Stimulated activated naive CD8-positive, alpha-beta T cell treated with anti-CD3 and anti-CD28 coated beads, Interleukin-15, Interleukin-2, amounts not matched to agents 100 ng/mL and 50 ng/mL, for 24 hours (primary cell): ENCODE data around the gene DNAH6.
"Not testable (repeated sequence)": the region's sequence is repeated elsewhere in the genome, so short reads cannot be mapped to it uniquely, and the experiment has no call there.

Experiments used
- H3K27ac Mint-ChIP-seq: one replicate; pipeline ENCODE4 v1.8.0; 2021; ENCODE audit warnings: mild to moderate bottlenecking, mixed read lengths
- H3K27me3 Mint-ChIP-seq: one replicate; pipeline ENCODE4 v1.8.0; 2021; ENCODE audit warnings: mixed read lengths
- H3K36me3 Mint-ChIP-seq: one replicate; pipeline ENCODE4 v1.8.0; 2021; ENCODE audit warnings: low read depth, mixed read lengths
- H3K4me1 Mint-ChIP-seq: one replicate; pipeline ENCODE4 v1.8.0; 2021; ENCODE audit warnings: low read depth, mixed read lengths
- H3K4me3 Mint-ChIP-seq: one replicate; pipeline ENCODE4 v1.8.0; 2021; ENCODE audit warnings: mild to moderate bottlenecking, mixed read lengths
- H3K9me3 Mint-ChIP-seq: one replicate; pipeline ENCODE4 v1.8.0; 2021; ENCODE audit warnings: mixed read lengths

DNAH6 gene

GRCh38 chr2:84757648-84758047 is 241.3 kb downstream of the DNAH6 start:
- no peak overlapping the region for H3K27ac Mint-ChIP-seq
- H3K27me3 Mint-ChIP-seq, result no peaks in the 10 kb centered on the region
- no peak overlapping the region for H3K4me3 Mint-ChIP-seq
- H3K4me1 Mint-ChIP-seq, result peaks cover 8% of the 10 kb centered on the region
- H3K36me3 Mint-ChIP-seq, result no peaks in the 10 kb centered on the region
- H3K9me3 Mint-ChIP-seq, result no peaks in the 10 kb centered on the region

- Mint-ChIP-seq H3K36me3 (peaks cover 8% of the 10 kb centered on the region), H3K27me3 (no peaks in the 10 kb centered on the region), H3K4me3 (no peak overlapping the region), H3K4me1 (peaks cover 4% of the 10 kb centered on the region), H3K9me3 (peaks cover 12% of the 10 kb centered on the region), H3K27ac (no peak overlapping the region)
Measured at GRCh38 chr2:84766791-84767190, 250.5 kb downstream of the DNAH6 start.

GRCh38 chr2:84768840-84769239 is 252.5 kb downstream of the DNAH6 start:
- Mint-ChIP-seq H3K9me3 (peaks cover 23% of the 10 kb centered on the region), H3K4me1 (no peaks in the 10 kb centered on the region), H3K27ac (no peak overlapping the region), H3K27me3 (no peaks in the 10 kb centered on the region), H3K4me3 (no peak overlapping the region), H3K36me3 (peaks cover 11% of the 10 kb centered on the region)

- Mint-ChIP-seq H3K9me3 (peaks cover 31% of the 10 kb centered on the region), H3K27me3 (no peaks in the 10 kb centered on the region), H3K4me1 (no peaks in the 10 kb centered on the region), H3K4me3 (no peak overlapping the region), H3K36me3 (peaks cover 15% of the 10 kb centered on the region), H3K27ac (no peak overlapping the region)
Measured at GRCh38 chr2:84770280-84770679, 254.0 kb downstream of the DNAH6 start.

- H3K4me1 Mint-ChIP-seq, result no peaks in the 10 kb centered on the region
- H3K27ac Mint-ChIP-seq, result no peak overlapping the region
- peaks cover 21% of the 10 kb centered on the region for H3K36me3 Mint-ChIP-seq
- H3K27me3 Mint-ChIP-seq, result no peaks in the 10 kb centered on the region
- H3K4me3 Mint-ChIP-seq, result no peak overlapping the region
- peaks cover 31% of the 10 kb centered on the region for H3K9me3 Mint-ChIP-seq
Measured at GRCh38 chr2:84771251-84771650, 255.0 kb downstream of the DNAH6 start.

- H3K27ac Mint-ChIP-seq, H3K4me3 Mint-ChIP-seq, H3K27me3 Mint-ChIP-seq, H3K4me1 Mint-ChIP-seq: not testable (repeated sequence)
- Mint-ChIP-seq H3K36me3 (peaks cover 24% of the 10 kb centered on the region), H3K9me3 (peaks cover 35% of the 10 kb centered on the region)
Measured at GRCh38 chr2:84773562-84773961, 257.3 kb downstream of the DNAH6 start.

- Mint-ChIP-seq H3K9me3 (peaks cover 36% of the 10 kb centered on the region), H3K4me3 (no peak overlapping the region), H3K4me1 (peaks cover 25% of the 10 kb centered on the region), H3K27me3 (no peaks in the 10 kb centered on the region), H3K36me3 (peaks cover 23% of the 10 kb centered on the region), H3K27ac (no peak overlapping the region)
Measured at GRCh38 chr2:84776011-84776410, 259.7 kb downstream of the DNAH6 start.

- H3K4me1 Mint-ChIP-seq, result peaks cover 56% of the 10 kb centered on the region
- no peak overlapping the region for H3K4me3 Mint-ChIP-seq
- H3K27ac Mint-ChIP-seq, result peak overlapping the region; percentile 78
- H3K9me3 Mint-ChIP-seq, result peaks cover 18% of the 10 kb centered on the region
- no peaks in the 10 kb centered on the region for H3K27me3 Mint-ChIP-seq
- peaks cover 12% of the 10 kb centered on the region for H3K36me3 Mint-ChIP-seq
Measured at GRCh38 chr2:84778911-84779690, 262.8 kb downstream of the DNAH6 start.

GRCh38 chr2:84779781-84780180 is 263.5 kb downstream of the DNAH6 start:
- H3K27ac Mint-ChIP-seq, result peak overlapping the region; percentile 78
- peaks cover 63% of the 10 kb centered on the region for H3K4me1 Mint-ChIP-seq
- H3K9me3 Mint-ChIP-seq, result peaks cover 12% of the 10 kb centered on the region
- peaks cover 11% of the 10 kb centered on the region for H3K36me3 Mint-ChIP-seq
- H3K4me3 Mint-ChIP-seq, result peak overlapping the region; percentile 21
- H3K27me3 Mint-ChIP-seq, result no peaks in the 10 kb centered on the region

- Mint-ChIP-seq H3K27ac (peak overlapping the region; percentile 81), H3K36me3 (peaks cover 3% of the 10 kb centered on the region), H3K4me1 (peaks cover 70% of the 10 kb centered on the region), H3K9me3 (peaks cover 10% of the 10 kb centered on the region), H3K27me3 (no peaks in the 10 kb centered on the region), H3K4me3 (no peak overlapping the region)
Measured at GRCh38 chr2:84781942-84782716, 265.8 kb downstream of the DNAH6 start.

- Mint-ChIP-seq H3K4me3 (peak overlapping the region; percentile 6), H3K27me3 (no peaks in the 10 kb centered on the region), H3K27ac (peak overlapping the region; percentile 81), H3K9me3 (peaks cover 6% of the 10 kb centered on the region), H3K36me3 (no peaks in the 10 kb centered on the region), H3K4me1 (peaks cover 70% of the 10 kb centered on the region)
Measured at GRCh38 chr2:84782717-84783442, 266.6 kb downstream of the DNAH6 start.

GRCh38 chr2:84785950-84786349 is 269.7 kb downstream of the DNAH6 start:
- Mint-ChIP-seq H3K9me3 (no peaks in the 10 kb centered on the region), H3K27ac (no peak overlapping the region), H3K27me3 (no peaks in the 10 kb centered on the region), H3K36me3 (no peaks in the 10 kb centered on the region), H3K4me1 (peaks cover 46% of the 10 kb centered on the region), H3K4me3 (no peak overlapping the region)

GRCh38 chr2:84786601-84787000 is 270.3 kb downstream of the DNAH6 start:
- H3K9me3 Mint-ChIP-seq, result no peaks in the 10 kb centered on the region
- H3K36me3 Mint-ChIP-seq, result no peaks in the 10 kb centered on the region
- H3K4me1 Mint-ChIP-seq, result peaks cover 39% of the 10 kb centered on the region
- H3K4me3 Mint-ChIP-seq, result no peak overlapping the region
- no peak overlapping the region for H3K27ac Mint-ChIP-seq
- no peaks in the 10 kb centered on the region for H3K27me3 Mint-ChIP-seq

GRCh38 chr2:84788027-84788426 is 271.7 kb downstream of the DNAH6 start:
- no peaks in the 10 kb centered on the region for H3K36me3 Mint-ChIP-seq
- peaks cover 5% of the 10 kb centered on the region for H3K9me3 Mint-ChIP-seq
- H3K27ac Mint-ChIP-seq, result no peak overlapping the region
- no peaks in the 10 kb centered on the region for H3K27me3 Mint-ChIP-seq
- peaks cover 25% of the 10 kb centered on the region for H3K4me1 Mint-ChIP-seq
- no peak overlapping the region for H3K4me3 Mint-ChIP-seq

GRCh38 chr2:84788498-84788897 is 272.2 kb downstream of the DNAH6 start:
- no peak overlapping the region for H3K27ac Mint-ChIP-seq
- H3K4me3 Mint-ChIP-seq, result no peak overlapping the region
- no peaks in the 10 kb centered on the region for H3K27me3 Mint-ChIP-seq
- H3K4me1 Mint-ChIP-seq, result peaks cover 20% of the 10 kb centered on the region
- H3K36me3 Mint-ChIP-seq, result no peaks in the 10 kb centered on the region
- peaks cover 5% of the 10 kb centered on the region for H3K9me3 Mint-ChIP-seq
